ENCODE measurements around the gene COMTD1. TPM values are rescaled to one million over a fixed set of nuclear protein-coding genes. Genes with fewer than 3 reads are reported as not detected.

COMTD1 gene
- total RNA-seq, 1 donor from 2014 or later: 22.0 TPM

DNA sequence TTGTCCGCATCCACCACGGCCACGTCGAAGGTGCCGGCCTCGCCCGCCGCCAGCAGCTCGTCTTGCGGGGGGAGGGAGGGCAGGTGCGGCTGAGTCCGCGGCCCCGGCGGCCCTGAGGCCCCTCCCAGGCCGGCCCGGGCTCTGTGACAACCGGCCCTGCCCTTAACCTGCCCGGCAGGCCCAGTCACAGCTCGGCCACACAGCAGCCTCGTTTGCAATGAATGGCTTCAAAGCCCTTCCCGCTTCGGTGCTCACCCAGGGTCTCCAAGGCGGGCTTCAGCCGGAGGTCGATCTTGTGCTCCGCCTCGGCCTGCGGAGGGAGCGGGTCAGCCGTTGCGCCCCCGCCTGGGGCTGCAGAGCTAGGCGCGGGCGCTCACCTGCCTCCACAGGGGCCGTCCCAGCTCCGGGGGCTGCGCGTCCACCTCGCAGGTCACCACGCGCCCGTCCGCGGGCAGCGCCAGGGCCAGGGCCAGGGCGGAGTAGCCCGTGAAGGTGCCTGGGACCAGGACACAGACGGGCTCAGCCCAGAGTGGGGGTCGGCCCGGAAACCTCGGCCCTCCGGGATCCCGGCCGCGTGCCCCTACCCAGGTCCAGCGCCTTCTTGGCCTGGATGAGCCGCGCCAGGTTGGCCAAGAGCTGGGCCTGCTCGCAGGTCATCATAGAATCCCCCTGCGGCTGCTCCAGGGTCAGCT lies 928 bp downstream of the COMTD1 start:
- no peak for DNase-seq (ENCODE audit: low read depth)
- no peak for TF ChIP-seq CTCF (IDR thresholded peaks at IDR 0.05; ENCODE audit: insufficient read depth, low read length, poor library complexity, severe bottlenecking)
- peak overlapping the region; percentile 53 for H3K4me3 ChIP-seq (ENCODE audit: low read depth, low read length)
- H3K27me3 ChIP-seq (ENCODE audit: control insufficient read depth, insufficient read depth, low read length): no peaks in the 10 kb centered on the region
- H3K36me3 ChIP-seq (ENCODE audit: control insufficient read depth, insufficient read depth, low read length): peaks cover 1% of the 10 kb centered on the region

DNA sequence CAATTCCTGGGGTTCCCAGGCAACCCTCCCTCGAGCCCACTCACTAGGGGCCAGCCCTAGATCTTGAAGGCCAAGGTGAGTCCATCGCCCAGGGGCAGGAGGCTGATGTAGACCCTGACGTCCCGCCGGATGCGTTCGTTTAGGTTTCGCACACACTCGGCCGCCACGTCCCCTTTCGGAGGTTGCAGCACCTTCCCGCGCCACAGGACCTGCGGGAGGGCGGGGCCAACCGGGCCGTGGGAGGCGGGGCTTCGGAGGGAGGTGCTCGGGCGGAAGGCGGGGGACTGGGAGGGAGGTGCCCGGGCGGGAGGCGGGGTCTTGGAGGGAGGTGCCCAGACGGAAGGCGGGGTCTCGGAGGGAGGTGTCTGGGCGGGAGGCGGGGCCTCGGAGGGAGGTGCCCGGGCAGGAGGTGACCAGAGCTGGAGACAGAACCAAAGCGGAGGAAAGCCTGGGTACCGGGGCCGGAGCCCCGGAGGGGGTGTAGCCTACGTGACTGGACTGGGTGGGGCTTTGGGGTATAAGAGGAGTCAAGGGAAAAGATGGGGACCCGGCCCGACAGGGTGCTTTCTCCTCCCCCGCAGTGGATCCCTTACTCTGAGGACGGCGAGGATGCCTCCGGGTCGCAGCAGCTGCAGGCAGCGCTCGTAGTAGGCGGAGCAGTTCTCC lies 1.6 kb downstream of the COMTD1 start:
- peak; percentile 45 for DNase-seq (ENCODE audit: low read depth)
- peak overlapping the region; percentile 53 for H3K4me3 ChIP-seq (ENCODE audit: low read depth, low read length)
- H3K27me3 ChIP-seq (ENCODE audit: control insufficient read depth, insufficient read depth, low read length): no peaks in the 10 kb centered on the region
- peaks cover 1% of the 10 kb centered on the region for H3K36me3 ChIP-seq (ENCODE audit: control insufficient read depth, insufficient read depth, low read length)
- TF ChIP-seq CTCF (IDR thresholded peaks at IDR 0.05; ENCODE audit: insufficient read depth, low read length, poor library complexity, severe bottlenecking): no peak

- no peak for DNase-seq (ENCODE audit: low read depth)
- TF ChIP-seq CTCF (IDR thresholded peaks at IDR 0.05; ENCODE audit: insufficient read depth, low read length, poor library complexity, severe bottlenecking): no peak
- no peak overlapping the region for H3K4me3 ChIP-seq (ENCODE audit: low read depth, low read length)
- H3K36me3 ChIP-seq (ENCODE audit: control insufficient read depth, insufficient read depth, low read length): peaks cover 1% of the 10 kb centered on the region
- no peaks in the 10 kb centered on the region for H3K27me3 ChIP-seq (ENCODE audit: control insufficient read depth, insufficient read depth, low read length)
Observed at GRCh38 chr10:75233444-75234016, 2.2 kb downstream of the COMTD1 start.

DNA sequence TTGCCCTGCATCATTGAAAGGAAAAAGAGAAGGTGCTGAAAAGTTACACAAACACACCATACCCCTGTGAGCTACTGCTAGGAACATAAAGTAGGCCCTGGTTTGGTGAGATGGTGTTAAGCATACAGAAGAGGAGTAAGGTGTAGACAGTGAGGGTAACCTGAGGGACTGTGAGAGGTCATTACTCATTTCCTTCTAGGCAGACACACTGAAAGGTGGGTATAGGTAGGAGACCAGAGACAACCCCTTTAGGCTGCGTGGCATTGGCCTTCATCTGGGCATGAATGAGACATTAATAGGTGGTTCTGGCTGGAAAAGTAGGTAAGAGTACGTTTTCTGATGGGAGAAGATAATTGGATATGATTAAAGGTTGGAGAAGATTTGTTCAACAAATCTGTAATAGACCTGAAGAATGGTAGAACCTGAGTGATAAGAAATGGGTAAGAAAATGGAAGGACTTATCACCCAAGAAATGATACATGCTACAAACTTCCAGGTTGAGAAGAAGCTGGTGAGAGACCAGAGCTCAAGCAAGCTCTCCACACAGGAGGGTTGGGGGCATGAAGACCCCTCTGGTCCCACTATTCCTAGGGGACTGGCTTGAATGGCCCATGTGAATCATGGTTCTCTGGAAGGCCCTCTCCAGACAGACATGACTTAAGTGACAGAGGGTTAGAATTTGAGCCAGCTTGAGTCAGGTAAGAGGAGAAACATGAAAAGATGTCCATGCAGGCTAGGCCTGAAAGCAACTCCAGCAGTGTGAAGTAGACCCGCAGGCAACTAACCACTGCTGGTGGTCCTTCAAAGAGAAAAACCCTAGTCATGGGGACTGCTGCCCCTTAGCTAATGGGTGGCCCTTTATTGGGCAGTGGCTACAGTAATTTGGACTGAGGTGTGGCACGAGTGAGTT lies 3.8 kb downstream of the COMTD1 start:
- no peak for DNase-seq (ENCODE audit: low read depth)
- Histone ChIP-seq H3K4me3 (ENCODE audit: low read depth, low read length) (no peak overlapping the region), H3K36me3 (ENCODE audit: control insufficient read depth, insufficient read depth, low read length) (peaks cover 1% of the 10 kb centered on the region), H3K27me3 (ENCODE audit: control insufficient read depth, insufficient read depth, low read length) (no peaks in the 10 kb centered on the region)
- TF ChIP-seq CTCF (IDR thresholded peaks at IDR 0.05; ENCODE audit: insufficient read depth, low read length, poor library complexity, severe bottlenecking): no peak

GRCh38 chr10:75230600-75231038 lies 5.1 kb downstream of the COMTD1 start:
- peaks cover 3% of the 10 kb centered on the region for H3K36me3 ChIP-seq (ENCODE audit: control insufficient read depth, insufficient read depth, low read length)
- no peaks in the 10 kb centered on the region for H3K27me3 ChIP-seq (ENCODE audit: control insufficient read depth, insufficient read depth, low read length)
- TF ChIP-seq CTCF (IDR thresholded peaks at IDR 0.05; ENCODE audit: insufficient read depth, low read length, poor library complexity, severe bottlenecking): peak; percentile 92
- H3K4me3 ChIP-seq (ENCODE audit: low read depth, low read length): no peak overlapping the region
- no peak for DNase-seq (ENCODE audit: low read depth)

All from kidney epithelial cell (primary cell).